ENCODE data around the gene TAF11L5. TPM values are rescaled to one million over a fixed set of nuclear protein-coding genes. Genes with fewer than 3 reads are reported as not detected.
"Not testable (repeated sequence)": the region's sequence is repeated elsewhere in the genome, so short reads cannot be mapped to it uniquely, and the experiment has no call there.

Gene TAF11L5
- total RNA-seq, 1 donor from 2014 or later, result 0.83 TPM

- not testable (repeated sequence) for H3K4me1 Mint-ChIP-seq (ENCODE audit: low read depth, unreplicated experiment); DNase-seq; H3K36me3 Mint-ChIP-seq (ENCODE audit: unreplicated experiment); H3K9me3 Mint-ChIP-seq (ENCODE audit: unreplicated experiment); H3K27ac Mint-ChIP-seq (ENCODE audit: unreplicated experiment); H3K4me3 Mint-ChIP-seq (ENCODE audit: unreplicated experiment); H3K27me3 Mint-ChIP-seq (ENCODE audit: unreplicated experiment)
These were observed 3.5 kb upstream of the TAF11L5 start, which contains the start of gene TAF11L4 for GRCh38 chr5:17521501-17521900. Gene TAF11L4 (plus strand): TSS chr5:17521801.

- not testable (repeated sequence) for H3K27me3 Mint-ChIP-seq (ENCODE audit: unreplicated experiment); H3K9me3 Mint-ChIP-seq (ENCODE audit: unreplicated experiment); H3K27ac Mint-ChIP-seq (ENCODE audit: unreplicated experiment); H3K4me3 Mint-ChIP-seq (ENCODE audit: unreplicated experiment); H3K36me3 Mint-ChIP-seq (ENCODE audit: unreplicated experiment); H3K4me1 Mint-ChIP-seq (ENCODE audit: low read depth, unreplicated experiment); DNase-seq
These were observed 1.5 kb downstream of the TAF11L5 start for GRCh38 chr5:17526504-17526903.

GRCh38 chr5:17528369-17528768 is 3.3 kb downstream of the TAF11L5 start, which contains the start of gene TAF11L6:
Gene TAF11L6 (plus strand): TSS chr5:17528669.
- H3K36me3 Mint-ChIP-seq (ENCODE audit: unreplicated experiment); H3K4me1 Mint-ChIP-seq (ENCODE audit: low read depth, unreplicated experiment); H3K27ac Mint-ChIP-seq (ENCODE audit: unreplicated experiment); H3K9me3 Mint-ChIP-seq (ENCODE audit: unreplicated experiment); DNase-seq; H3K4me3 Mint-ChIP-seq (ENCODE audit: unreplicated experiment); H3K27me3 Mint-ChIP-seq (ENCODE audit: unreplicated experiment): not testable (repeated sequence)

Other genes with a start within 250 kb of the TAF11L5 start
- gene TAF11L2, start 27.0 kb upstream of the TAF11L5 start, total RNA-seq (ENCODE audit: unreplicated experiment), result not detected
- not detected for gene TAF11L3, start 6.9 kb upstream of the TAF11L5 start, total RNA-seq (ENCODE audit: unreplicated experiment)
- not detected for gene TAF11L4, start 3.4 kb upstream of the TAF11L5 start, total RNA-seq (ENCODE audit: unreplicated experiment)
- not detected for gene TAF11L6, start 3.4 kb downstream of the TAF11L5 start, total RNA-seq (ENCODE audit: unreplicated experiment)
- gene TAF11L7, start 60.5 kb downstream of the TAF11L5 start, total RNA-seq (ENCODE audit: unreplicated experiment), result 0.83 TPM
- gene TAF11L8, start 65.7 kb downstream of the TAF11L5 start, total RNA-seq (ENCODE audit: unreplicated experiment), result not detected
- 0.83 TPM for gene TAF11L9, start 69.2 kb downstream of the TAF11L5 start, total RNA-seq (ENCODE audit: unreplicated experiment)
- 0.83 TPM for gene TAF11L10, start 72.6 kb downstream of the TAF11L5 start, total RNA-seq (ENCODE audit: unreplicated experiment)
- gene TAF11L11, start 78.9 kb downstream of the TAF11L5 start, total RNA-seq (ENCODE audit: unreplicated experiment), result 3.7 TPM
- gene TAF11L12, start 85.2 kb downstream of the TAF11L5 start, total RNA-seq (ENCODE audit: unreplicated experiment), result 2.4 TPM
- 1.3 TPM for gene TAF11L13, start 106.9 kb downstream of the TAF11L5 start, total RNA-seq (ENCODE audit: unreplicated experiment)
- not detected for gene TAF11L14, start 109.2 kb downstream of the TAF11L5 start, total RNA-seq (ENCODE audit: unreplicated experiment)